IMR-90 (cell line): ENCODE measurements around the gene UNC5B. TPM values are rescaled to one million over a fixed set of nuclear protein-coding genes. Genes with fewer than 3 reads are reported as not detected.
"Not testable (repeated sequence)": the region's sequence is repeated elsewhere in the genome, so short reads cannot be mapped to it uniquely, and the experiment has no call there.

ENCODE experiments used
- ATAC-seq: fragments of 200-7000 bp; cut with Tn5 transposase; 2 replicates; pipeline ENCODE4 v1.9.1; 2020; ENCODE audit warnings: low read depth, mild to moderate bottlenecking, moderate library complexity
- BruUV-seq: library from RNA; stranded (reverse); fragments of 400-500 nt; replicated peaks from 2 replicates; lab custom pipeline; 2021; lab: Mats Ljungman, UMichigan
- CTCF ChIA-PET: fragments of 300-600 bp; formaldehyde crosslinking; extraction: SDS; loops from one replicate; lab custom pipeline; 2021; ENCODE audit warnings: antibody characterized with exemption; lab: Yijun Ruan, JAX
- POLR2A ChIA-PET: fragments of 300-600 bp; sonication (Branson Sonifier 250); formaldehyde crosslinking; loops from one replicate; lab custom pipeline; 2022; ENCODE audit warnings: antibody characterized with exemption; ENCODE audit not compliant: unreplicated experiment; lab: Charles Lee
- DNase-seq: peaks from one replicate; pipeline ENCODE4 v3.0.0; 2013
- H2AFZ ChIP-seq: replicated peaks from 2 replicates; pipeline ENCODE3; 2013; ENCODE audit warnings: low read length, mild to moderate bottlenecking; ENCODE audit not compliant: poor library complexity
- H2AK5ac ChIP-seq: 2 replicates; pipeline ENCODE4 v1.6.1; 2013; ENCODE audit warnings: low read depth, low read length, inconsistent platforms
- H2AK9ac ChIP-seq: replicated peaks from 2 replicates; pipeline ENCODE3; 2013; ENCODE audit warnings: mild to moderate bottlenecking, low read depth, low read length, moderate library complexity; ENCODE audit not compliant: poor library complexity
- H2BK120ac ChIP-seq: 2 replicates; pipeline ENCODE4 v1.6.1; 2013; ENCODE audit warnings: low read depth, low read length, inconsistent platforms
- H2BK15ac ChIP-seq: 3 replicates; pipeline ENCODE4 v1.6.1; 2013; ENCODE audit warnings: low read depth, low read length, inconsistent platforms
- H2BK20ac ChIP-seq: 2 replicates; pipeline ENCODE4 v1.6.1; 2013; ENCODE audit warnings: low read depth, mild to moderate bottlenecking, inconsistent platforms, low read length, moderate library complexity
- H2BK5ac ChIP-seq: 2 replicates; pipeline ENCODE4 v1.6.1; 2013; ENCODE audit warnings: mild to moderate bottlenecking, low read depth, low read length, inconsistent platforms; ENCODE audit not compliant: poor library complexity, severe bottlenecking
- H3K14ac ChIP-seq: replicated peaks from 2 replicates; pipeline ENCODE4 v1.6.1; 2013; ENCODE audit warnings: low read depth, low read length, inconsistent platforms
- H3K18ac ChIP-seq: 2 replicates; pipeline ENCODE4 v1.6.1; 2013; ENCODE audit warnings: low read depth, low read length, control low read depth
- H3K23ac ChIP-seq: 2 replicates; pipeline ENCODE4 v1.6.1; 2013; ENCODE audit warnings: low read depth, low read length, inconsistent platforms
- H3K27ac ChIP-seq: 2 replicates; pipeline ENCODE4 v1.5.1; 2013; ENCODE audit warnings: mild to moderate bottlenecking, control low read depth, low read length; ENCODE audit not compliant: insufficient read depth
- H3K27me3 ChIP-seq: 2 replicates; pipeline ENCODE4 v1.6.1; 2013; ENCODE audit warnings: low read length; ENCODE audit not compliant: control insufficient read depth, insufficient read depth
- H3K36me3 ChIP-seq: 2 replicates; pipeline ENCODE4 v1.6.1; 2013; ENCODE audit warnings: low read length, mixed read lengths; ENCODE audit not compliant: control insufficient read depth, insufficient read depth
- H3K4ac ChIP-seq: 2 replicates; pipeline ENCODE4 v1.6.1; 2013; ENCODE audit warnings: low read depth, low read length, inconsistent platforms
- H3K4me1 ChIP-seq: 2 replicates; pipeline ENCODE4 v1.6.1; 2013; ENCODE audit warnings: low read length, mixed read lengths; ENCODE audit not compliant: control insufficient read depth, insufficient read depth
- H3K4me2 ChIP-seq: 2 replicates; pipeline ENCODE4 v1.6.1; 2013; ENCODE audit warnings: low read depth, mild to moderate bottlenecking, control low read depth, low read length, moderate library complexity
- H3K4me3 ChIP-seq: 2 replicates; pipeline ENCODE4 v1.5.1; 2013; ENCODE audit warnings: low read depth, mild to moderate bottlenecking, control low read depth, low read length, moderate library complexity; ENCODE audit not compliant: insufficient read depth
- H3K56ac ChIP-seq: 2 replicates; pipeline ENCODE4 v1.6.1; 2013; ENCODE audit warnings: low read length, inconsistent platforms; ENCODE audit not compliant: insufficient read depth; ENCODE audit errors: extremely low read depth
- H3K79me1 ChIP-seq, 2 experiments: 2 replicates each; pipeline ENCODE4 v1.6.1; 2013; ENCODE audit warnings: low read length in 2 of 2, inconsistent platforms in 1 of 2, low read depth in 1 of 2
- H3K9ac ChIP-seq: 2 replicates; pipeline ENCODE4 v1.6.1; 2013; ENCODE audit warnings: low read depth, low read length, control low read depth
- H3K9me1 ChIP-seq: 2 replicates; pipeline ENCODE4 v1.6.1; 2013; ENCODE audit warnings: low read length, inconsistent platforms; ENCODE audit not compliant: insufficient read depth
- H3K9me3 ChIP-seq: 2 replicates; pipeline ENCODE4 v1.6.1; 2013; ENCODE audit warnings: low read length; ENCODE audit not compliant: control insufficient read depth, insufficient read depth
- H4K20me1 ChIP-seq: 2 replicates; pipeline ENCODE4 v1.6.1; 2013; ENCODE audit warnings: low read length, inconsistent platforms; ENCODE audit not compliant: insufficient read depth
- H4K5ac ChIP-seq: 2 replicates; pipeline ENCODE4 v1.6.1; 2013; ENCODE audit warnings: mild to moderate bottlenecking, low read depth, low read length, control low read depth
- H4K8ac ChIP-seq, 2 experiments: 2 replicates each; pipeline ENCODE4 v1.6.1; 2013; ENCODE audit warnings: low read depth in 2 of 2, low read length in 2 of 2, control low read depth in 1 of 2, inconsistent platforms in 1 of 2
- H4K91ac ChIP-seq: 2 replicates; pipeline ENCODE4 v1.6.1; 2013; ENCODE audit warnings: low read depth, low read length, inconsistent platforms; ENCODE audit not compliant: insufficient read depth
- WGBS, 2 experiments: methylation state at CpG; one replicate each; pipeline versions ENCODE4 v1.1.5 to v1.1.7; 2013; ENCODE audit warnings: missing lambda C conversion rate in 2 of 2; ENCODE audit not compliant: insufficient read length in 1 of 2; ENCODE audit errors: extremely low coverage in 2 of 2; 5-methylcytosine and 5-hydroxymethylcytosine counted together
- dilution Hi-C: fragments of 300-500 bp; cut with HindIII; formaldehyde crosslinking; loops from one replicate; pipeline ENCODE4 v1.14.3; 2018; ENCODE audit warnings: low sequenced_read_pairs; ENCODE audit not compliant: unreplicated experiment
- in situ Hi-C: fragments of 300-500 bp; cut with MboI; formaldehyde crosslinking; loops from 3 replicates; pipeline ENCODE4 v1.14.3; 2019; ENCODE audit warnings: low sequenced_read_pairs, inconsistent platforms, mixed read lengths
- intact Hi-C: fragments of 100-400 bp; cut with micrococcal nuclease; formaldehyde crosslinking; loops from 2 replicates; pipeline ENCODE4 v1.10.0; 2022
- polyA plus RNA-seq, 3 experiments: library from polyadenylated mRNA; depleted of rRNA; stranded (reverse); fragments of >200 nt; gene quantifications; 2 replicates each; pipeline ENCODE4 v1.2.3, GENCODE V29; 2012; ENCODE audit warnings: low replicate concordance in 1 of 3
- total RNA-seq: library from RNA; depleted of rRNA; stranded (reverse); fragments of >200 nt; gene quantifications from 2 replicates; pipeline ENCODE4 v1.2.3, GENCODE V29; 2012

UNC5B gene
- total and polyA plus RNA-seq, 2 of the 4 experiments (the other 2 are of a cell fraction) = 1.6 to 4.2 TPM

DNA sequence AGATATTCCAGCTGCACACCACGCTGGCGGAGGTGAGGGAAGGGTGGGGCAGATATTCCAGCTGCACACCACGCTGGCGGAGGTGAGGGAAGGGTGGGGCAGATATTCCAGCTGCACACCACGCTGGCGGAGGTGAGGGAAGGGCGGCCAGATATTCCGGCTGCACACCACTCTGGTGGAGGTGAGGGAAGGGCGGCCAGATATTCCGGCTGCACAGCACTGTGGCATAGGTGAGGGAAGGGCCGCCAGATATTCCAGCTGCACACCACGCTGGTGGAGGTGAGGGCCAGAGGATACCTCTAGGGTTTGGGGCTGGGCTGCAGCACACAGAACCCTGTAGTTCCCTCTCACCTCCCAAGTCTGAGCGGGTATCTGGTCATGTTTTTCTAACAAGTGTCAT is 84.4 kb downstream of the UNC5B start:
- H3K27me3 ChIP-seq, H3K4ac ChIP-seq, H3K14ac ChIP-seq, POLR2A ChIA-PET, DNase-seq, H3K27ac ChIP-seq, H3K18ac ChIP-seq, H2BK20ac ChIP-seq, H3K56ac ChIP-seq, H4K5ac ChIP-seq, H4K8ac ChIP-seq, H3K4me2 ChIP-seq, H2BK120ac ChIP-seq, H2AK5ac ChIP-seq, in situ Hi-C loops, BruUV-seq, H3K9ac ChIP-seq, H3K23ac ChIP-seq, H2BK15ac ChIP-seq, H3K9me3 ChIP-seq, H3K79me1 ChIP-seq, H4K91ac ChIP-seq, H2BK5ac ChIP-seq, ATAC-seq, CTCF ChIA-PET, dilution Hi-C loops, H3K36me3 ChIP-seq, intact Hi-C loops, H2AFZ ChIP-seq, H3K4me1 ChIP-seq, H4K20me1 ChIP-seq, H3K4me3 ChIP-seq, H2AK9ac ChIP-seq, H3K9me1 ChIP-seq: not testable (repeated sequence)
- 100% methylated on average over 3 of the region's 13 CpGs; no CpG with 5 or more reads in 1 of the 2 experiments for WGBS, 2 experiments
